A549 (cell line): Measurements from ENCODE around the gene PASD1.

Experiments
- CHD4 ChIP-seq: fragments of 200-600 bp; sonication (generic); IDR thresholded peaks from 2 replicates; pipeline ENCODE4 v1.6.1; 2016; ENCODE audit warnings: antibody characterized with exemption, mild to moderate bottlenecking, borderline replicate concordance
- CTCF ChIP-seq: fragments of >200 bp; sonication (Bioruptor Twin); formaldehyde crosslinking; IDR thresholded peaks from 3 replicates; pipeline ENCODE4 v1.5.1; 2016
- E2F6 ChIP-seq: IDR thresholded peaks from 2 replicates; pipeline ENCODE4 v1.6.1; 2012; ENCODE audit warnings: low read depth, borderline replicate concordance
- FOXS1 ChIP-seq: fragments of 250-450 bp; sonication (Bioruptor Pico); IDR thresholded peaks from 2 replicates; pipeline ENCODE4 v1.5.0; 2020; ENCODE audit warnings: mild to moderate bottlenecking, moderate library complexity
- KDM1A ChIP-seq: fragments of 200-600 bp; sonication (generic); IDR thresholded peaks from 2 replicates; pipeline ENCODE4 v1.6.1; 2016; ENCODE audit warnings: low read depth, mild to moderate bottlenecking
- MAX ChIP-seq: IDR thresholded peaks from 2 replicates; pipeline ENCODE4 v1.6.1; 2012
- NR3C1 ChIP-seq: fragments of >200 bp; sonication (Bioruptor Twin); formaldehyde crosslinking; IDR thresholded peaks from 3 replicates; pipeline ENCODE4 v1.6.1; 2017
- PBX3 ChIP-seq: IDR thresholded peaks from 2 replicates; pipeline ENCODE4 v1.6.1; 2012
- SMC3 ChIP-seq: fragments of >200 bp; sonication (Bioruptor Twin); formaldehyde crosslinking; IDR thresholded peaks from 3 replicates; pipeline ENCODE4 v1.6.1; 2018; ENCODE audit warnings: inconsistent platforms

GRCh38 chrX:151712253-151712652 lies 148.8 kb downstream of the PASD1 start:
- TF ChIP-seq CTCF, result no peak
- TF ChIP-seq KDM1A, result no peak
- TF ChIP-seq NR3C1, result no peak
- TF ChIP-seq E2F6, result no peak
- TF ChIP-seq FOXS1 (CRISPR knock-in tag), result no peak
- TF ChIP-seq PBX3, result no peak
- TF ChIP-seq MAX, result no peak
- TF ChIP-seq SMC3, result no peak
- no peak for TF ChIP-seq CHD4
